HL-60 (cell line): ENCODE data around the gene NAGLU.

ENCODE experiments used
- GABPA ChIP-seq: IDR thresholded peaks from 2 replicates; pipeline ENCODE4 v1.6.1; 2012; ENCODE audit warnings: low read depth
- TF ChIP-seq, protein P1 (sequence below): IDR thresholded peaks from one replicate; pipeline ENCODE4 v1.5.1; 2011; ENCODE audit warnings: low read length, control low read depth, inconsistent platforms; ENCODE audit not compliant: insufficient read depth

DNA sequence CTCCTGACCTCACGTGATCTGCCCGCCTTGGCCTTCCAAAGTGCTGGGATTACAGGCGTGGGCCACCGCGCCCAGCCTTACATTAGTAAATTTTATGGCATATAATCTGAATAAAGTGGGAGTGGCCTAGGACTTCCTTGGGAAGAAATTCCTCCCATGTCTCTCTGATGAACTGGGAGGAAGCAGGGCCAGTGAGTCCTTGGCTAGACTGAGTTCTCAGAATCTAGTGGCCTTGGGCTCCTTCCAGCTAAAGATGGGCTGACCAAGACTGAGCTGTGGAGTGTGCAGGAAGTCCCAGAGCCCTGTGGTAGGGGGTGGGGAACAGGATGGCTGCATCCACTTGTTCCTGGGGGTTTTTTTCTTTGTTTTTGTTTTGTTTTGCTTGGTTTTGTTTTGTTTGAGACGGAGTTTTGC lies 10.0 kb upstream of the NAGLU start:
- TF ChIP-seq, protein P1, sequence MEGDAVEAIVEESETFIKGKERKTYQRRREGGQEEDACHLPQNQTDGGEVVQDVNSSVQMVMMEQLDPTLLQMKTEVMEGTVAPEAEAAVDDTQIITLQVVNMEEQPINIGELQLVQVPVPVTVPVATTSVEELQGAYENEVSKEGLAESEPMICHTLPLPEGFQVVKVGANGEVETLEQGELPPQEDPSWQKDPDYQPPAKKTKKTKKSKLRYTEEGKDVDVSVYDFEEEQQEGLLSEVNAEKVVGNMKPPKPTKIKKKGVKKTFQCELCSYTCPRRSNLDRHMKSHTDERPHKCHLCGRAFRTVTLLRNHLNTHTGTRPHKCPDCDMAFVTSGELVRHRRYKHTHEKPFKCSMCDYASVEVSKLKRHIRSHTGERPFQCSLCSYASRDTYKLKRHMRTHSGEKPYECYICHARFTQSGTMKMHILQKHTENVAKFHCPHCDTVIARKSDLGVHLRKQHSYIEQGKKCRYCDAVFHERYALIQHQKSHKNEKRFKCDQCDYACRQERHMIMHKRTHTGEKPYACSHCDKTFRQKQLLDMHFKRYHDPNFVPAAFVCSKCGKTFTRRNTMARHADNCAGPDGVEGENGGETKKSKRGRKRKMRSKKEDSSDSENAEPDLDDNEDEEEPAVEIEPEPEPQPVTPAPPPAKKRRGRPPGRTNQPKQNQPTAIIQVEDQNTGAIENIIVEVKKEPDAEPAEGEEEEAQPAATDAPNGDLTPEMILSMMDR: no peak
- TF ChIP-seq GABPA: no peak
